ENCODE data around the gene NUP188. TPM values are rescaled to one million over a fixed set of nuclear protein-coding genes. Genes with fewer than 3 reads are reported as not detected.

The NUP188 gene
- total and polyA plus RNA-seq, 2 of the 4 experiments (the other 2 are of a cell fraction) = 53.0 to 59.1 TPM

DNA sequence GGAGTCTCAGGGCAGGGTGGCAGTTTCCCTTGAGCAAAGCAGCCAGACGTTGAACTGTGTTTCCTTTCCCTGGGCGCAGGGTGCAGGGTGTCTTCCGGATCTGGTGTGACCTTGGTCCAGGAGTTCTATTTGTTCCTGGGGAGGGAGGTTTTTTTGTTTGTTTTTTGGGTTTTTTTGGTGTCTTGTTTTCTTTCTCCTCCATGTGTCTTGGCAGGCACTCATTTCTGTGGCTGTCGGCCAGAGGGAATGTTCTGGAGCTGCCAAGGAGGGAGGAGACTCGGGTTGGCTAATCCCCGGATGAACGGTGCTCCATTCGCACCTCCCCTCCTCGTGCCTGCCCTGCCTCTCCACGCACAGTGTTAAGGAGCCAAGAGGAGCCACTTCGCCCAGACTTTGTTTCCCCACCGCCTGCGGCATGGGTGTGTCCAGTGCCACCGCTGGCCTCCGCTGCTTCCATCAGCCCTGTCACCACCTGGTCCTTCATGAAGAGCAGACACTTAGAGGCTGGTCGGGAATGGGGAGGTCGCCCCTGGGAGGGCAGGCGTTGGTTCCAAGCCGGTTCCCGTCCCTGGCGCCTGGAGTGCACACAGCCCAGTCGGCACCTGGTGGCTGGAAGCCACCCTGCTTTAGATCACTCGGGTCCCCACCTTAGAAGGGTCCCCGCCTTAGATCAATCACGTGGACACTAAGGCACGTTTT lies 30.2 kb upstream of the NUP188 start:
- dilution Hi-C loops (cut with HindIII; ENCODE audit: low sequenced_read_pairs, unreplicated experiment) = no loop called here
- peaks cover 39% of the 10 kb centered on the region for H3K9me1 ChIP-seq (ENCODE audit: insufficient read depth, low read length)
- 0 out of 2 replicates have a peak, but pooled peaks have one; percentile 8 for ATAC-seq (ENCODE audit: low read depth)
- H2BK5ac ChIP-seq (ENCODE audit: low read depth, low read length, poor library complexity, severe bottlenecking) = peak overlapping the region; percentile 30
- 0 out of 2 replicates have a peak overlapping the region, but pooled peaks have one; percentile 25 for H3K18ac ChIP-seq (ENCODE audit: low read depth, low read length)
- WGBS, 2 experiments (ENCODE audit: extremely low coverage in 2 of 2, insufficient read length in 1 of 2) = 65% methylated on average over 20 of the region's 26 CpGs; no CpG with 5 or more reads in 1 of the 2 experiments
- peak overlapping the region; percentile 28; the same call in 1 of the 2 replicates for H4K5ac ChIP-seq (ENCODE audit: low read depth, low read length)
- ChIA-PET POLR2A (ENCODE audit: unreplicated experiment) (no interaction called here), CTCF (interaction anchor here (1.1 kb wide), 1 partner anchor 53 kb away, joined by 3 read pairs; no protein-coding TSS in a partner anchor)
- peak overlapping the region; percentile 65 for H3K14ac ChIP-seq (replicated peaks; ENCODE audit: low read depth, low read length)
- H3K9ac ChIP-seq (ENCODE audit: low read depth, low read length) = no peak overlapping the region
- peak overlapping the region; percentile 59; the same call in 1 of the 2 replicates for H3K27ac ChIP-seq (ENCODE audit: insufficient read depth, low read length)
- peak overlapping the region; percentile 80 for H2AK9ac ChIP-seq (replicated peaks; ENCODE audit: low read depth, low read length, poor library complexity)
- peaks cover 24% of the 10 kb centered on the region for H3K36me3 ChIP-seq (ENCODE audit: control insufficient read depth, insufficient read depth, low read length)
- H2BK120ac ChIP-seq (ENCODE audit: low read depth, low read length) = peak overlapping the region; percentile 45
- H2BK20ac ChIP-seq (ENCODE audit: low read depth, low read length) = peak overlapping the region; percentile 29; the same call in 1 of the 2 replicates
- peaks cover 29% of the 10 kb centered on the region for H3K4me1 ChIP-seq (ENCODE audit: control insufficient read depth, insufficient read depth, low read length)
- H4K20me1 ChIP-seq (ENCODE audit: insufficient read depth, low read length) = no peaks in the 10 kb centered on the region
- H3K4me2 ChIP-seq (ENCODE audit: low read depth, low read length) = no peak overlapping the region
- H2AFZ ChIP-seq (replicated peaks; ENCODE audit: low read length, poor library complexity) = no peak overlapping the region
- intact Hi-C loops (cut with micrococcal nuclease) = no loop called here
- peak overlapping the region; percentile 82 for H4K91ac ChIP-seq (ENCODE audit: insufficient read depth, low read depth, low read length)
- peak; percentile 64 for DNase-seq
- H2BK15ac ChIP-seq (ENCODE audit: low read depth, low read length) = peak overlapping the region; percentile 91; the same call in 1 of the 3 replicates
- peak overlapping the region; percentile 38 to 88; a peak in 3 of 4 replicates for H4K8ac ChIP-seq (ENCODE audit: low read depth in 2 of 2, low read length in 2 of 2)
- H3K27me3 ChIP-seq (ENCODE audit: control insufficient read depth, insufficient read depth, low read length) = no peaks in the 10 kb centered on the region
- H3K56ac ChIP-seq (ENCODE audit: extremely low read depth, insufficient read depth, low read length) = no peak overlapping the region
- H3K9me3 ChIP-seq (ENCODE audit: control insufficient read depth, insufficient read depth, low read length) = no peaks in the 10 kb centered on the region
- H3K23ac ChIP-seq (ENCODE audit: low read depth, low read length) = peak overlapping the region; percentile 44; the same call in 1 of the 2 replicates
- H3K79me1 ChIP-seq (ENCODE audit: low read depth in 1 of 2, low read length in 2 of 2) = peaks cover 34 to 80% of the 10 kb centered on the region in 2 experiments; a peak in 3 of 4 replicates
- TSS peak; percentile 86 for BruUV-seq (replicated peaks)
- peak; percentile 44; the same call in 1 of the 2 replicates for TF ChIP-seq MXI1 (IDR thresholded peaks at IDR 0.05; ENCODE audit: borderline replicate concordance, low read depth, low read length)
- TF ChIP-seq MAZ (IDR thresholded peaks at IDR 0.05; ENCODE audit: borderline replicate concordance, low read depth, low read length) = no peak
- TF ChIP-seq RFX5 (IDR thresholded peaks at IDR 0.05; ENCODE audit: low read depth, low read length) = no peak
- no peak for TF ChIP-seq NFE2L2 (IDR thresholded peaks at IDR 0.05; ENCODE audit: low read depth, low read length)
- H2AK5ac ChIP-seq (ENCODE audit: low read depth, low read length) = peak overlapping the region; percentile 92
- H3K4ac ChIP-seq (ENCODE audit: low read depth, low read length) = peak overlapping the region; percentile 80
- H3K4me3 ChIP-seq (ENCODE audit: insufficient read depth, low read depth, low read length) = no peak overlapping the region
- in situ Hi-C loops (cut with MboI; ENCODE audit: low sequenced_read_pairs) = no loop called here
